ELF-1 (cell line): Measurements from ENCODE around the gene MRFAP1L1.

Experiments used
- DNase-seq: peaks from one replicate; pipeline ENCODE4 v3.0.0-alpha.2; 2016; ENCODE audit warnings: low read depth, low spot score

The MRFAP1L1 gene

DNA sequence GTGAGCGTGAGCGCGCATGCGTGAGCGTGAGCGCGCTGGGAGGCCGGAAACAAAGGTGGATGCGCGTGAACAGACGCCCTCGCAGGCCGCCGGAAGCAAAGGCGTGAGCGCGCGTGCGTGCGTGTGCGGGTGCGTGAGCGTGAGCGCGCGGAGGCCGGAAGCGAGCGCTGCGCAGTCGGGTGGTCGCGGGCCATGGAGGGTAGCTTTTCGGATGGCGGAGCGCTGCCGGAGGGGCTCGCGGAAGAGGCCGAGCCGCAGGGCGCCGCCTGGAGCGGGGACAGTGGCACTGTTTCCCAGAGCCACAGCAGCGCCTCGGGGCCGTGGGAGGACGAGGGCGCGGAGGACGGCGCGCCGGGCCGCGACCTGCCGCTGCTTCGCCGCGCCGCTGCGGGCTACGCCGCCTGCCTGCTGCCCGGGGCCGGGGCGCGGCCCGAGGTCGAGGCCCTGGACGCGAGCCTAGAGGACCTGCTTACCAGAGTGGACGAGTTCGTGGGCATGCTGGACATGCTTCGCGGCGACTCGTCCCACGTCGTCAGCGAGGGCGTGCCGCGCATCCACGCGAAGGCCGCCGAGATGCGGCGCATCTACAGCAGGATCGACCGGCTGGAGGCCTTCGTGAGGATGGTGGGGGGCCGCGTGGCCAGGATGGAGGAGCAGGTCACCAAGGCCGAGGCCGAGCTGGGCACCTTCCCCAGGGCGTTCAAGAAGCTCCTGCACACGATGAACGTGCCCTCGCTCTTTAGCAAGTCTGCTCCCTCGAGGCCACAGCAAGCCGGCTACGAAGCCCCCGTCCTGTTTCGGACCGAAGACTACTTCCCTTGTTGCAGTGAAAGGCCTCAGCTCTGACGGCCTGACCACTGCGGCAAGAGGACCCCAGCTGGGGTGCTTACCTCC, 6.6 kb upstream of the MRFAP1L1 start, which contains the start of gene BLOC1S4:
Gene BLOC1S4, plus strand, starts transcription at position 157 of the 894 bp plus-strand sequence. Its CDS starts 36 bp downstream, at position 193.
- peak; percentile 95 for DNase-seq

DNA sequence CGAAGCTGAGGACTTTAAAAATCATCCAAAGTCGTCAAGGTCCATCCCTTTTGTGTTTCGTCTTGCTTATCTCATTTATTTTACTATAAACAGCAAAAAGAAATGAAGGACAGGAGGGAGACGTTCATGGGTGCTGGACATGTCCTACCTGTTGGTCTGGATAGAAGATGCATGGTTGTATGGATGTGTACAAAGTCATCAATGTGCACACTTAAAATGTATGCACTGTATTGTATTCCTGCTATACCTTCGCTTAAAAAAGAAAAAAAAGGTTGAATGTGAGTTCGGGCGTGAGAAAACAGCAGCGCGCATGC, 6.0 kb upstream of the MRFAP1L1 start:
- DNase-seq, result no peak

DNA sequence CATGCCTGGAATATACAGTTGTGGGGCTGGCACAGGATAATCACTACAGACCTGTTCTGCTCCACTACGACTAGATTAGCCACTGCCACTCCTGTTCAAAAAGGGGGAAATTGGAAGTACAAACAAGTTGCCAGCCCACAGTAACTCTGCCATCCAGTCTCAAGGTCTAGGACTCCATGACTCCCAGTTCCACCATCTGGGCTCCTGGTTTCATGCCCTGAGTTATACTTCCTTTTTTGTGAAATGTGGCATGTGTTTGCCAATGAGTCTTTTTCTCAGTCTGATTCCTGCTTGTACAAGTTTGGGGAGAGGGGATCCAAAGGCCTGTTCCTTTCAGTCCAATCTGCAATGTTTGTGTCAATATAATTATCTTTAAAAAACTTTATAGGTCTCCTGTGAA, 5.3 kb upstream of the MRFAP1L1 start:
- DNase-seq, result no peak

DNA sequence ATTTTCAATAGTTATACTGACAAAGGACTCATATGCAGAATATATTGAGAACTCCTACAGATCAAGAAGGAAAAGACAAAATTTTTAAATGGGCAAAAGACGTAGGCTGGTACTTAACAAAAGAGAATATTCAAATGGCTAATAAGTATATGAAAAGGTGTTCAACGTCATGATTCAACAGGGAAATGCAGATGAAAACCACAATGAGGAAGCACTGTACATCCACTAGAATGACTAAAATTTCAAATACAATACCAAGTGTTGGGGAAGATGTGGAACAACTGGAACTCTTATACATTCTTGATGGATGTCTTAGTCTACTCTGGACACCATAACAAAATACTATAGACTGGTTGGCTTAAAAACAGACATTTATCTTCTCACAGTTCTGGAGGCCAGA, 1.3 kb upstream of the MRFAP1L1 start:
- no peak for DNase-seq

DNA sequence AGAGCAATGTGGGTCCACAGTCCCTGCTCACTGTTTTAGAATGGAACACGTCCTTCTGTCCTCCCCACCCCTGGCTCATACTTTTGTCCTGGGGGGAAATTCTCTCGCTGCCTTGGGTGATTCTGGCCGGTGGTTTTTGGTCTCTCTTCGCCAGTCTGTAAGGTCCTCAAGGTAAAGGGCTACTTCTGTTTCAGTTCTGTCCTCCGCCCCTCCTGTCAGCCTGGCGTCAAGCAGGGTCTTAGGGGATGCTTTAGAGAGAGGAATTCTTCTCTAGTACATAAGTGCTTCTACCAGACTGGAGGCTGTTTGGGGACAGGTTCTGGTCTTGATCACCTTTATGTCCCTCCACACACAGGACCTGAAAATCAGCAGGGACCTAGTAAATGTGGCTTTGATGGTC, 617 bp upstream of the MRFAP1L1 start:
- peak; percentile 40 for DNase-seq

DNA sequence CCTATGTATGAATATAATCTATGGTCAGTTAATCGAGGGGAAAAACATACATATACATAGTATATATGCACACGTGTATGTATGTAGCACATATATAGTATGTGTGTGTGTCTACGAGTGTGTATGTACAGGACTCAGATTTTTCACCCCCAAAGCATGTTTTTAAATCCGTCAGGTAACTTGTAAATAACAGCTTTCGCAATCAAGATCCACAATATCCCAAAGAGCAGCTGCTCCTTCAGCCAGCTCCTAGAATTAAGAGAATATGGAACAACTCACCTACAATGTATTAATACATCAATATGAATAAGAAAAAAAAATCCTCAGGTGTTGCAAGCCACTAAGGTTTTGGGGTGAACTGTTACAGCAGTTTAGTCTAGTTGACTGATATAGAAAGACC, 3.5 kb downstream of the MRFAP1L1 start:
- DNase-seq, result no peak

DNA sequence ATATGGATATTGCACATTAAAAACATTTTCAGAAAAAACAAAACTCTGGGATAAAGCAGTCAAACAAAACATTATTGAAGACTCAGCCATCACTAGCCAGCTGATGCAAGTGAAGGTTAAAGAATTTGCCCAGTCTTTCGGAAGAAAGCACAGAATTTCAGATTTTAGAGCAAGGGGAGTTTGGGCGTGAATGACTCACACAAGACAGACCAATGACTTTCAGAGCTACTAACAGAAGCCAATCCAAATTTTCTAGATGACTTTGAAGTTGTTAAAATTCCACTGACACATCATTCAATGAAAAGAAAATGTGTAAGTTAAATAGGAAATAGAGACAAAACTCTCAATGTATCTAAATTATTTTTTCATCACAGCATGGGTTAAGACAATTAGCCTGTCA, 4.0 kb downstream of the MRFAP1L1 start:
- no peak for DNase-seq

DNA sequence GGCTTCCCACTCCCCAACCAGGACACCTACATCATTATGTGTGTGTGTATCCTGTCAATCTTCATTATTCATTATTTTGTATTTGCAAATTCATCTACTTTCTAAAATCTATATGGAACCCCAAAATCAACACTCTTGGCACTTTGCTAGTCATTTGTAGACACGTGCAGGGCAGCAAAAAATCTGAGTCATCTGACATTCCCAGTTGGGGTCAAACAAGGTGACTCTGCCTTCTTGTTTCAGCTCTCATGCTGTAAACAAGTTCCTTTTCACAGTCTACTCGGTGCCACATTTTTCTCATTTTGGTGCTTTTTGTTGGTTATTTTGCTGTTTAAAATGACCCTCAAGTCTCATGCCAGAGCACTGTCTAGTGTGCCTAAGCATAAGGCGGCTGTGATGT, 5.9 kb downstream of the MRFAP1L1 start:
- DNase-seq, result no peak

DNA sequence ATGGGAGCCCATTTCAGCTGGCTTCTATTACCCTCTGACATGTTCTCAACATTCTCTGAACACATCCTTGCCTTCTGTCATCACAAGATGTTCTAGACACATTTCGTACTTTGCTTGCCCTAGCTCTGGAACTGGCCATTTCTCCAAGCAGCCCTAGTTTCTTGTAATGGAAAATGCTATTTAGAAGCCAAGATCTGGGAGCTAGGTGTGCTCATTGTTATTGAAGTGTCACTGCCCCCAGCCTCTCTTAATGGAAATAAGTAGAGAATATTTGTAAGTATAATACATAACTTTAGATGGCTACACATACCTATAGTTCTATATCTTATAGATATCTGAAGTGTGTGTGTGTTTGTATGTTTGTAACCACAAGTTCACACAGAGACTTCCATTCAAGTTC, 6.9 kb downstream of the MRFAP1L1 start:
- no peak for DNase-seq

DNA sequence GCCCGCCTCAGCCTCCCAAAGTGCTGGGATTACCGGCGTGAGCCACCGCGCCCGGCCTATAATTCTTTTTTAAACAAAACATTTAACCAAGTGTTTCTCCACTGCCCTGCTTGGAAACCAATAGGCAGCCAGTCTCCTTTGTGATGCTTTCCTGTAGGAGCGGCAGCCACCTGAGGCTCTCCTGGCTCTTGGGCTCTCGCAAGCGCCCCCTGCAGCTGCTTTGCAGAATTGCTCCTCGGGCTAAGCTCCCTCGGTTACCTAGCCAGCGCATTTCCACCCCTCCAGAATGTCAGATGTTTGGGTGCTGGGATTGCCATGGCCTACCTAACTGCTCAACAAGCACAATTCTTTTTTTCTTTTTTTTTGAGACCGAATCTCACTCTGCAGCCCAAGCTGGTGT, 8.3 kb downstream of the MRFAP1L1 start:
- peak; percentile 91 for DNase-seq

DNA sequence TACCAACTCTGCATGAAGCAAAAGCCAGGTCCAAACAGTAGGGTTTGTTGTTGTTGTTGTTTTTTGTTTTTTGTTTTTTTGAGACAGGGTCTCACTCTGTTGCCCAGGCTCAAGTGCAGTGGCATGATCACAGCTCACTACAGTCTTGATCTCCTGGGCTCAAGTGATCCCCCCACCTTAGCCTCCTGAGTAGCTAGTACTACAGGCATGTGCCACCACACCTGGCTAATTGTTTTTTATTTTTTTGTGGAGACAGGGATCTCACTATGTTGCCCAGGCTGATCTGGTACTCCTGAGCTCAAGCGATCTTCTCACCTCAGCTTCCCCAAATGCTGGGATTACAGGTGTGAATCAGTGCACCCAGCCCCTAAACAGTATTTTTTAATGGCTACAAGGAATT, 9.8 kb downstream of the MRFAP1L1 start:
- DNase-seq, result no peak

DNA sequence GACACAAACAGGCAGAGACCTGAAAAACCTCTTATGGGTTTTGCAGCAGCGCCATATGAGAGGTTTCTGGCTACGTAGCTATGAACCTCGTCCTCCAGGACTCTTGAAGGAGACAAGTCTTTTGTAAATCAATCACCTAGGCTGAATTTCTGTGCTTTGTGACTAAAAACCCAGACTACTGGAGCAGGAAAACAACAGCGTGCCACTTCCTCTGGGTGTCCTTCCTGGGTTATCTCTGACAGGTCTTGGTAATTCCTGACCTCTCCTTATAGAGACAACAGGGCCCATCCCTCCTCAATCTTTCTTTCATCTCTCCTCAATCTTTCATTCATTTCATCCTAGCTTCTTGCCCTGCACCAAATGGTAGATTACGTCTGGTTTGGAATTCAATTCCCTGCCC, 10.3 kb downstream of the MRFAP1L1 start:
- no peak for DNase-seq

DNA sequence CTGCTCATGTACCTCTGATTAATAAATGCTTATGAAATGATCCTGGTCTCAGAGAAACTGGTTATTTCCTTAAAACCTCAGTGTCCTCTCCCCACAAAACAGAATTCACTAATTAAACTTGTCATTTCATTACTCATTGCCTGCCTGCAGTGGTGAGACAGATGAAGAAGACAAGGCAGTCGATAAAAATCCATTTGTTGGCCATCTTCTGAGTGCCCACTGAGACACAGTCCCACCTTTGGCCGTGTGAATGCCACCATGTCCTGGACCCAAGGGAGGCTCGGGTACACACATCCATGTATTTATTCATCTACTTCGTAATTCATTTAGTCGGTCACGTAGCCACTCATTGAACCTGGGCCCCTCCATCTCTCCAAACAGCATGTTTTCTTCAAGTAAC, 12.5 kb downstream of the MRFAP1L1 start:
- no peak for DNase-seq

DNA sequence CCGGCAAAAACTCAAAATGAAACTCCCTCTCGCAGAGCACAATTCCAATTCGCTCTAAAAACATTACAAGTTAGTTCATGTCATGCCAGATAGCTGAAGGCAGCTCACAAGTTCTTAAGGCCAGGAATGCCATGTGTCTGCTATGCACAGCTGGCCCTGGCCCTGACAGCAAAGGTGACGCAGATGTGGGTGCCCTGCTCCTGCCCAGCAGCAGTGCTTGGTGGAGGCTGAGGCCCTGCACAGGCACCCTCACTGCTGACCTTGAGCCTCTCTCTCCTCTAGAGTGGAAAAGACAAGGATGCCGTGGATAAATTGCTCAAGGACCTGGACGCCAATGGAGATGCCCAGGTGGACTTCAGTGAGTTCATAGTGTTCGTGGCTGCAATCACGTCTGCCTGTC, 13.1 kb downstream of the MRFAP1L1 start:
- no peak for DNase-seq

DNA sequence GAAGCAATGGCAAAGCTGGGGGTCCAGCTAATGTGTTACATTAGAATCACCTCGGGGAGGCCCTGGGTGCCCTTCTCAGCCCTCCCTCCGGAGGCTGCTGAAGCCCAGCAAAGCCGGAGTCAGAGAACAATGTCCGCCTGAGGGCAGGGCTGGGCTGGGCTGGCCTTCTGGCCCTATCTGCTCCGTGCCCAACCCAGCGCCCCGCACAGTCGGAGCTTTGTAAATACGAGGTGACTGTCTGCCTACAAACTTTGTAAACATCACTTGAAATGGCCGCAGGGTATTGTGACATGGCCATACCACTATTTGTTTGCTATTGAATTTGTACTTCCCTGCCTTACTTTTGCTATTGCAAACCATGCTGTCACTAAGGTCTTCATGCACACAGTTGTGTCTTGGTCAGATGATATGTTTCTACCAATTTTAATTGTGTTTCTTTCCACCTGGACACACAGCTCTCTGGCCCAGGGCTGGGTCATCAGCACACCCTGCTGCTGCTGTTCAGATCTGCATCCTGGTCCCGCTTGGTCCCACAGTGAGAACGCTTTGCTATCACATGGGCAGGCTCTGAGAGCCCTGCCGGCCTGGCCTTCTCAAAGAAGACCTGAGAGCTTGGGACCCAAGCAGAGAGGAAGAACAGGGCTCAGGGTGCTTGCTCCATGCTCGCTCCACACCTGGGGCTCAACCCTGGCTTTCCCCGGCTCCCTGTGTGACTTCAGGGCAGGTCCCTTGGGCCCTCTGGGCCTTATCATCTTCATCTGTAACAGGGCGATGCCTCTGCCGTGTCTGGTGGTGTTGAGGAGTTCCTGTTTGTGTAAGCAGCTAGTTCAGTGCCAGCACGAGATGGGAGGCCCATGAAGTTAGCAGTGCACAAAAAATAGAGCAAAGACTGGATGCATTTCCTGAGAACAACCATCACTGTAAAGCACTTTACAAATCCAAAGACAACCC, 13.7 kb downstream of the MRFAP1L1 start:
- DNase-seq, result peak; percentile 87

DNA sequence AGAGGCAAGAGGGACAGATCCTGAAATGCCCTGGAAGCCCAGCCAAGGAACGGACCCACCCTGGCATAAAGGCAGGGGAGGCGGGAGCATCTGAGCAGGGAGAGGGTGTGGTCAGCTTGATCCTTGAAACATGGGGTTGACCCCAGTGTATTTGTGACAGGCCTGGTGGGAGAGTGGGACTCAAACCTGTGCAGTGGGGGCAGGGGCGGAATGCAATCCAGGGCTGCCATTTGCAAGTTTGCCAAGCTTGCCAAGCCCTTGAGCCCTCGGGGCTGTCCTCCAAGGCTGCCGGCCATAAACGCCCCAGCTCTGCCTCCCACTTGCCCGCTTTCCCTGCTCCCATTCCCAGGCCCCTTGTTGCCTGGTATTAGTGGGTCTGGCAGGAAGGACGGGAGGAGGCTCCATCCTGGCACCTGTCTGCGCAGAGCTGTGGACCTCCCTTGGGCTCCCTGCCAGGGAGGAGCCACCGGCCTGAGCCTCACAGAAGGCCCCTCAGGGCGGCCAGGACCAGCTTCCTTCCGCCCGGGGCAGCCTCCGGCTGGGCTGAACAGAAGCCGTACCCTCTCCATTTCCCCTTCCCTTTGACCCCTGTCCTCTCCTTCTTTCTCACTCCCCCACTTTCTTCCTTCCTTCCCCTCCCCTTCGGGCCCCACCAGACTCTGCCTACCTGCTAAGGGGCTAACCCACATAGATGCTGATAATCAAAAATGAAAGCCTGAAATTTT, 15.3 kb downstream of the MRFAP1L1 start:
- peak; percentile 23 for DNase-seq

DNA sequence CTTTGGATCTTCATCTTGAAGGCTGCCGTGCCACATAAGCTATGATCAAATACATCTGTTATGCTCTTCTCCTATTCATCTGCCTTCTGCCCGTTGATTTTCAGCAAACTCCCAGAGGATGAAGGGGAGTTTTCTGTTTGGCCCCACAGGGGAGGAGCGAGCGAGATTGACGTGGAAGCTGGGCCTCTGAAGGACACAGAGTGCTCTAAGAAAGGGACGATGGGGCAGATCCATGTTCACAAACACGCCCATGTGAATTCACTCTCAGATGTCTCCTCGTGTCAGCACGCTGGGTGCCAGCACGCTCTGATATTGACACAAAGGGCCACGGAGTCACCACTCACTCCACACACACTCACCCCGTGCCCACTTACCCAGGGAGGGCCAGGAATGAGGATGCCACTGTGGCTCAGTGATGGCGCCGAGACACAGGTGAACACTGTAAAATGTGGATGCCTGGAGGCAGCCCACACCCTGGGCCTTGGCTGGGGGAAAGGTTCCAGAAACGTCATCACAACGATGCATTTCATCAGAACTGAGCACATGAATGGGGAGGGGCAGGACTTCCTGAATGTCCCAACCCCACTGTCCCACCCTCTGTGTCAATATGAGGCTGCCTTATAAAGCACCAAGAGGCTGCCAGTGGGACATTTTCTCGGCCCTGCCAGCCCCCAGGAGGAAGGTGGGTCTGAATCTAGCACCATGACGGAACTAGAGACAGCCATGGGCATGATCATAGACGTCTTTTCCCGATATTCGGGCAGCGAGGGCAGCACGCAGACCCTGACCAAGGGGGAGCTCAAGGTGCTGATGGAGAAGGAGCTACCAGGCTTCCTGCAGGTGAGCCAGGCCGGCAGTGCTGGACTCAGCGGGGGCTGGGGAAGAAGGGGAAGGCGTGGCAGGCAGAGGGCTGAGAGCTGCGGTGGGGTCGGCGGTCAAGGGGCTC, 16.2 kb downstream of the MRFAP1L1 start, which contains the start of gene S100P:
Gene S100P, plus strand, starts transcription at position 648 of the 946 bp plus-strand sequence. Its CDS starts 55 bp downstream, at position 703.
- no peak for DNase-seq

DNA sequence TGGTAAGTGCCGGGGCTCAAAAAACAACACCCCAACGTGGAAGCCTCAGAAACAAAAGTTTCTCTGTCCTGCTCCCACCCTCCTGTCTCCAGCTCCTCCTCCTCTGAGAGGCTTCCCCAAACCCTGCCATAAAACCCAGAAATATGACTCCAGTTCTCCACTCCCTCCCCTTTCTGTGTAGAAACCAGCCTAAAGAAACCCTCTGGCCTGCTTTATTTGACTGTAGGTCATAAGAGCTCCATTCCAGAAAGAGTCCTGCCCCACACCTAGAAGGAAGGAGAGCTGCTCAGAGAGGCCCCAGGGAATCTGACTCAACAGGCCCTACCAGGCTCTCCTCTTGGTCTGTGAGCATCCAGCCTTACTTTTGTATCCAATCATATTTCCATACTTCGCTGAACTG, 16.9 kb downstream of the MRFAP1L1 start:
- peak; percentile 56 for DNase-seq

DNA sequence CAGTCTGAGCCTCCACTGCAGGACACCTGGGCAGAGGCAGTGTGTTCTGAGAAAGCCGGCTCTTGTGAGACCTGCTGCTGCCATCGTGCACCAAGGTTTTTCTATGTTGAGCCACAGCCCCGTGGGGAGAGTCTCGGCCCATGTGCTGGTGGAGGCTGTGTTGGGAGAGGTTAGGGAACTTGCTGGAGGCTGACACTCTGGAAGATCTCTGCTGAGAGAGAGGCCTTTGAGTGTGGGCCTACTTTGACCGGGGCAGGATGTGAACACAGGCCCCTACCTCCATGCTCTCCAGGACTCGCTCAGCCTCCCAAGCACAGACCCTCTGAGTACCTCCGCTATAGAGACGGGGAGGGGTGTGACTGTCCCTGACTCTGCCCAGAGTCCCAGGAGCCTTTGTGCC, 17.3 kb downstream of the MRFAP1L1 start:
- DNase-seq, result no peak

DNA sequence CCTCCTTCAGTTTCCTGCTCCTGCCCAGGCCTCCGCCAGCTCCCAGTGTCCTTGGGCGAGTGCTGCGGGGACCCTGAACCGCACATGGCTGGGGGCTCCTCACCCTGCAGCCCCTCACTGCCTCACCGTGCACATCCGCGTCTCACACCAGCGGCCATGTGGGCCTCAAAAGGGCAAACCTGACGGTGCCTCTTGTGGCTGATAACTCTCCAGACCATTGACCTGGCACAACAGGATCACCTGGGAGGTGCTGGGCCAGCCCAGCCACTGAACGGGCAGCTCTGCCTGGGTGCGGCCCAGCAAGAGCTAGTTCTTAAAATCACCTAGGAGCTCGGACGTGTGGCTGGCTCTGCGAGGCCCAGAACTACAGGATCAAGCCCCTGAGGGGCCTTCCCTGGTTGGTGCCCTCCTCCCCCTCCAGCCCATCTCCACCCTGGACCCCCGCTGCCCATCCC, 20.1 kb downstream of the MRFAP1L1 start:
- DNase-seq, result peak; percentile 68
